ENCODE data around the gene DLX5. TPM values are rescaled to one million over a fixed set of nuclear protein-coding genes. Genes with fewer than 3 reads are reported as not detected.

The DLX5 gene
- total RNA-seq, 2 donors from 2014 or later, result not detected

DNA sequence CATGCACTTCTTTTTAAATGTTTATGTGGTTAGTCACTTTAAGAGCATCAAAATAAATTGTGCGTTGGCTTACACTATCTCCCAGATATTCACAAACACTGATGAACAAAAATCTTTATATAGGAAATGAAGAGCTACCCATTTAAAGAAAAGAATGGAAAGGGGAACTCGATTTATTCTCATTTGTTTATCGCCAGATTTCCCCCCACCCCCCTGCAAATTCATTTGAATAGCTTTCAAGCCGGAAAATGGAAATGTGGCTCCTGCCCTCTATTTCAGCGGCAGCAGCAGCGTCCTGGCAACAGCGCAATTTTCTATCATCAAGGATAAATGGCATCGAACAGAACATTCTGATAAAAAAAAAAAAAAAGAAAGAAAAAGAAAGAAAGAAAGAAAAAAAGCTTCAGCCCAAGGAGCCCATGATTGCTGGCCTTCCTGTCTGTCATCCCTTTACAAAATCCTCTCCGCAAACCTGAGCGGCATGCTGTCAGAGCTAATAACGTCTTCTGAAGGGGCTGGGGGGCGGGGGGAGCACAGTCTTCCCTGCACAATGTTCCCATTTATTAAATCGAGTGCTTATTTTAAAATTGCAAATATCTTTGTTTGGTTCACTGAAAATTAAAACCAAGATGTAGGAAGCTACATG, 33.0 kb downstream of the DLX5 start:
- TF ChIP-seq, protein P1, sequence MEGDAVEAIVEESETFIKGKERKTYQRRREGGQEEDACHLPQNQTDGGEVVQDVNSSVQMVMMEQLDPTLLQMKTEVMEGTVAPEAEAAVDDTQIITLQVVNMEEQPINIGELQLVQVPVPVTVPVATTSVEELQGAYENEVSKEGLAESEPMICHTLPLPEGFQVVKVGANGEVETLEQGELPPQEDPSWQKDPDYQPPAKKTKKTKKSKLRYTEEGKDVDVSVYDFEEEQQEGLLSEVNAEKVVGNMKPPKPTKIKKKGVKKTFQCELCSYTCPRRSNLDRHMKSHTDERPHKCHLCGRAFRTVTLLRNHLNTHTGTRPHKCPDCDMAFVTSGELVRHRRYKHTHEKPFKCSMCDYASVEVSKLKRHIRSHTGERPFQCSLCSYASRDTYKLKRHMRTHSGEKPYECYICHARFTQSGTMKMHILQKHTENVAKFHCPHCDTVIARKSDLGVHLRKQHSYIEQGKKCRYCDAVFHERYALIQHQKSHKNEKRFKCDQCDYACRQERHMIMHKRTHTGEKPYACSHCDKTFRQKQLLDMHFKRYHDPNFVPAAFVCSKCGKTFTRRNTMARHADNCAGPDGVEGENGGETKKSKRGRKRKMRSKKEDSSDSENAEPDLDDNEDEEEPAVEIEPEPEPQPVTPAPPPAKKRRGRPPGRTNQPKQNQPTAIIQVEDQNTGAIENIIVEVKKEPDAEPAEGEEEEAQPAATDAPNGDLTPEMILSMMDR (IDR thresholded peaks at IDR 0.05), result no peak
- H3K9ac ChIP-seq (ENCODE audit: low read depth in 2 of 2, low read length in 2 of 2), result no peak overlapping the region
- intact Hi-C loops (cut with DNase I), result no loop called here
- no peak overlapping the region for H3K27ac ChIP-seq
- no peaks in the 10 kb centered on the region for H3K9me3 ChIP-seq
- H3K27me3 ChIP-seq, result peaks cover 67% of the 10 kb centered on the region
- no peaks in the 10 kb centered on the region for H3K4me1 ChIP-seq
- DNase-seq, result no peak
- no peaks in the 10 kb centered on the region for H3K36me3 ChIP-seq
- no peak overlapping the region for H3K4me3 ChIP-seq

GRCh38 chr7:96989859-96990317, 34.7 kb downstream of the DLX5 start:
- TF ChIP-seq, protein P1 (IDR thresholded peaks at IDR 0.05), result no peak
- Histone ChIP-seq H3K4me1 (no peaks in the 10 kb centered on the region), H3K27ac (no peak overlapping the region), H3K36me3 (no peaks in the 10 kb centered on the region), H3K4me3 (no peak overlapping the region), H3K27me3 (peaks cover 57% of the 10 kb centered on the region), H3K9ac (ENCODE audit: low read depth in 2 of 2, low read length in 2 of 2) (no peak overlapping the region), H3K9me3 (no peaks in the 10 kb centered on the region)
- no peak for DNase-seq
- intact Hi-C loops (cut with DNase I), result no loop called here

DNA sequence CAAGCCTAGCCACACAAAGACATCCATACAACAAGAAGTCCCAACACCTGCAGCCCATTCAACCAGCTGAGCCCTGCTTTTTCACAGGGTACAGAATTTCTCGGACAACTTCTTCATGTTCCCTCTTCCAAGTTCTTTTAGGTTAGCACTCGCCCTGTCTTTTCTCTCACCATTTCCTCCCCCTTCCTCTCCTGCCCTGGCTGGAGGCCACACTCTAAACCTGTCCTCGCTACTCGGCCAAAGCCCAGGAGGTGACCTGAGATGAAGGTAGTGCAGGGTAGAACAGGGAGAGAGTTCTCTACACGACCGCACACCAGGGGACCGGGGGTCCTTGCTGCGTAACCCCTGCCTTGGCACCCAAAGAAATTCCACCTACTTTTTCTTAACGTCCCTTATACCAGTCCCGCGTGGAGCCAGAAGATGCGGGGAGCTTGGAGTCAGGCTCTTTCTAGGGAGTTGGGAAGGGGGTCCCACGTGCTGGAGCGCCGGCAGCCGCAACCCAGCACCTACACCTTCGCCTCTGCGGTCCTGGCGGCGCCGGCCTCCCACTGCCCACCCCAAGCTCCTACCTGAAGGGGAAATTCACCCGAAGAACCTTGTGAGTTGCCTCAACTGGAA, 35.3 kb downstream of the DLX5 start:
- H3K27ac ChIP-seq, result no peak overlapping the region
- no peaks in the 10 kb centered on the region for H3K4me1 ChIP-seq
- no peak overlapping the region for H3K9ac ChIP-seq (ENCODE audit: low read depth in 2 of 2, low read length in 2 of 2)
- no peaks in the 10 kb centered on the region for H3K36me3 ChIP-seq
- intact Hi-C loops (cut with DNase I), result no loop called here
- H3K9me3 ChIP-seq, result no peaks in the 10 kb centered on the region
- no peak for DNase-seq
- no peak overlapping the region for H3K4me3 ChIP-seq
- TF ChIP-seq, protein P1 (IDR thresholded peaks at IDR 0.05), result no peak
- H3K27me3 ChIP-seq, result peaks cover 51% of the 10 kb centered on the region

DNA sequence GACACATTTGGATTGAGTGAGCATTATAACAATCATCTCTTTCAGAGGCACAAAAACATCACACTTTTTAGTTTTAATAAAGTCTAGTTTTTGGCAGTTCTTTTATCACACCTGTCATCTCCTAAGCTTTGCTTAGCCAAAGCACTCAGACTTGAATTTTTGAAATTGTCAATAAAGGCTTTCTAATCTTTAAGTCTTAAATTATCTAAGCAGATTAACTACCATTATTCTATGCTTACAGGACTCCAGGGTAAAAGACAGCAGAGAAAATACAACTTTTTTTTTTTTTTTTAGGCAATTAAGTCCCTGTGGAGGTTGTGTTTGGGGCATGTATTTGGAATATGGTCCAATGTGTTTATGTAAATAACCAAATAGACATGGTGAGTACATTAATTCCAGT, 36.9 kb downstream of the DLX5 start:
- Histone ChIP-seq H3K9ac (ENCODE audit: low read depth in 2 of 2, low read length in 2 of 2) (no peak overlapping the region), H3K27me3 (peaks cover 38% of the 10 kb centered on the region), H3K4me1 (no peaks in the 10 kb centered on the region), H3K36me3 (no peaks in the 10 kb centered on the region), H3K4me3 (no peak overlapping the region), H3K9me3 (no peaks in the 10 kb centered on the region), H3K27ac (no peak overlapping the region)
- TF ChIP-seq, protein P1 (IDR thresholded peaks at IDR 0.05), result no peak
- DNase-seq, result no peak
- intact Hi-C loops (cut with DNase I), result no loop called here

DNA sequence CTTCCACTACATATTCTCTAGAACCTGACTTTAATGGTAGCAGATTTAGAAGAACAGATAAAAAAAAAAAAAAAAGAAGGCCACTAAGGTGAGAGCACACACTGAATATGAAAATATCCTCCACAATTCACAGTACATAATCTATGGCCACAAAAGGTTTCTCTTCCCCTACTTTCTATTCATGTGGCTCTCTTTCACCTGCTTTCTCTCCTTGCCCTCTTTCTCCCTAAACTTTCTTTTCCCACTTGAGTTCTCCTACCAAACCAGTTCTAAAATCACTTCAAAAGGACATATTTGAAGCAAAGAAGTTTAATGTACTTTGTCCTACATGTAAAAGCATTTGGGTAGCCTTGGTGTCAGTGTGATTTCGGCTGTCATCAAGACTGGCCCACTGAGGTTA, 37.7 kb downstream of the DLX5 start:
- H3K4me3 ChIP-seq, result no peak overlapping the region
- H3K4me1 ChIP-seq, result no peaks in the 10 kb centered on the region
- peaks cover 30% of the 10 kb centered on the region for H3K27me3 ChIP-seq
- no peak overlapping the region for H3K9ac ChIP-seq (ENCODE audit: low read depth in 2 of 2, low read length in 2 of 2)
- no peaks in the 10 kb centered on the region for H3K36me3 ChIP-seq
- intact Hi-C loops (cut with DNase I), result no loop called here
- DNase-seq, result no peak
- TF ChIP-seq, protein P1 (IDR thresholded peaks at IDR 0.05), result no peak
- H3K27ac ChIP-seq, result no peak overlapping the region
- H3K9me3 ChIP-seq, result no peaks in the 10 kb centered on the region

Data from colonic mucosa (tissue), 4 donors.